Stimulated activated CD8-positive, alpha-beta memory T cell treated with anti-CD3 and anti-CD28 coated beads, Interleukin-15, amount 100 ng/mL, for 4 hours (primary cell): ENCODE results near the gene AKR7A3.

Experiments
- DNase-seq, 2 donors: peaks; one replicate each; pipeline ENCODE4 v3.0.0-alpha.2; 2020; ENCODE audit warnings: low read depth in 2 of 2

AKR7A3 gene

DNA sequence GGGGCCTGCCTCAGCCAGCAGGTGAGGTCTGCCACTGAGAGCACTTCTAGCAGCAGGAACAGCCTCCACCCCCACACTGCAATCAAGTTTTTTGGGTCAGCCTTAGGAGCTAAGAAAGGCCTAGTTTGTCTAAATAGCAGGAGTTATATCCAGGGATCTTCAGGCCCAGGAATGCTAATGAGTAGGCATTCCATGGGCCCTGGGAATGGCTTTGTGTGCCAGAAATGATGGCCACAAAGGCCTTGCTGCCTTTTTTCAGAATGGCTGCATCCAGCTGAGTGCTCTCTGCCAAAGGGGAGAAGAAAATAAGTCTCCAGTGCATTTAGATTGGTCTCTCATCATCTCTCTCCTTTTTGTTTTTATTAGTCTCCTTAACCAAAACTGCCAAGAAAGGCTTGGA, 34.2 kb downstream of the AKR7A3 start:
- no peak for DNase-seq

- peak; percentile 78 to 84 for DNase-seq
These were observed 37.0 kb downstream of the AKR7A3 start, which contains the start of the genes EMC1 and MRTO4 for GRCh38 chr1:19251305-19252196. EMC1 (minus strand) TSS chr1:19251524; CDS start chr1:19251509, 15 bp downstream. MRTO4 (plus strand) TSS chr1:19251805; CDS start chr1:19251836, 31 bp downstream.

DNA sequence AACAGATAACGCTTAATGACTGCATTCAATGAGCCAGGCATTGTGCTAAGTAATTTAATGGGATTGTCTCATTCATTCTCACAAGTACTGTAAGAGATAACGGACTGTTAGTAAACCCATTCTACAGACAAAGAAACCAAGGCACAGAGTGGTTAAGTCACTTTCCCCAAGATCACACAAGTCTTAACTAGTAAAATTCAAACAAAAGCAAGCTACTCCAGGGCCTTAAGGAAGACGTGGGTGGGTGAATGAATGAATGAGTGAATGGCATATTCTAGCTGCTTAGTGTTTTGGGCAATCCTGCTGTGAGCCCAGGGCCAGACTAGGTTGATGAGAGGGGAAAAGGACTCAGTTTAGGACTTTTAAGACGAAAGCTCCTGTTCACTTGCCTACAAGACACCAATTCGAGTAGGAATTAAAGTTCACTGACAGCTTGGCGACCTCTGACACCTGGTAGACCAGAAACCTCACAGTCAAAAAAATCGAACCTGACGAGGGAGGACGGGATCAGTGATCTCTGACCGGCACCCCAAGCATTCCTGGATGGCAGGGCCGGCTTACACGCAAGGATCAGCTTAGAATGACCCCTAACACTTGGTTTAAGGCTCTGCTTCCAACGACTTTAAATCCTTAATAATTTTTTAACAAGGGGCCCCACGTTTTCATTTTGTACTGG, 37.8 kb downstream of the AKR7A3 start:
- no peak for DNase-seq

- peak; percentile 12 to 41 for DNase-seq
These were observed 47.7 kb downstream of the AKR7A3 start for GRCh38 chr1:19240673-19241538.

DNA sequence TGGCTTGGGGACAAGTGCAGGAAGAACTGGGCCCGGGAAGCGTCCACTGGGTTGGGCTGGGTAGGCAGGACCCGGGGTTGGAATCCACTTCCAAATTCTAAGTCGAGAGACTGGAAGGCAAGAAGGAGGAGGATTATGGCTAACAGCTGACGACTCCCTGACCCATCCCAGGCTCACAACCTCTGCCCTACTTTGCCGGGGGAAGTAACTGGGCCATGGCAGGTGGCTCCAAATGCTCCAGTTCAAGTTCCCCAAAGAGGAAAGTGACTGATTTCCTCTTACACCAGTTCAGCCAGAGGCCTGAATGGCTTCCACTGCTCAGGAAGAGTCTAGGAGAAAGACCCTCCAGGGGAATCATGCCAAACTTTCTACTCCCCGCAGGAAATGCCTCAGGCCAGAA, 48.7 kb downstream of the AKR7A3 start:
- no peak for DNase-seq

GRCh38 chr1:19234224-19234623, 54.3 kb downstream of the AKR7A3 start:
- no peak for DNase-seq
